Tibial artery (tissue), 4 donors: ENCODE data around the gene GGT5.

Source experiments
- DNase-seq, 2 donors: peaks; one replicate each; pipeline ENCODE4 v3.0.0-alpha.2; 2019
- H3K27ac ChIP-seq, 2 donors: fragments of 200-600 bp; sonication (generic) in 1 of 2; 1 replicate in 1 of 2; 2 replicates in 1 of 2; pipeline ENCODE4 v1.5.1; 2018 to 2019; ENCODE audit warnings: mild to moderate bottlenecking in 1 of 2
- H3K27me3 ChIP-seq, 2 donors: fragments of 200-600 bp; sonication (generic) in 1 of 2; one replicate each; pipeline versions ENCODE4 v1.5.1 to v1.6.0; 2016 to 2019
- H3K36me3 ChIP-seq, 3 donors: fragments of 200-600 bp; sonication (generic) in 2 of 3; one replicate each; pipeline ENCODE4 v1.5.1; 2016 to 2019; ENCODE audit warnings: mild to moderate bottlenecking in 2 of 3
- H3K4me1 ChIP-seq, 4 donors: fragments of 200-600 bp; sonication (generic) in 2 of 4; 1 replicate in 3 of 4; 2 replicates in 1 of 4; pipeline ENCODE4 v1.5.1; 2016 to 2019
- H3K4me3 ChIP-seq, 2 donors: fragments of 200-600 bp; sonication (generic) in 1 of 2; 1 replicate in 1 of 2; 2 replicates in 1 of 2; pipeline ENCODE4 v1.5.1; 2018 to 2019; ENCODE audit warnings: mild to moderate bottlenecking in 2 of 2
- H3K9me3 ChIP-seq, 3 donors: fragments of 200-600 bp; sonication (generic) in 1 of 3; one replicate each; pipeline ENCODE4 v1.5.1; 2016 to 2019
- intact Hi-C: fragments of 100-400 bp; cut with DNase I; formaldehyde crosslinking; loops from one replicate; pipeline ENCODE4 v1.15.0; 2023; ENCODE audit warnings: low total_unique reads
- TF ChIP-seq, protein P1 (sequence below), 2 experiments: fragments of 200-600 bp in 1 of 2; fragments of 450-650 bp in 1 of 2; IDR thresholded peaks; one replicate each; pipeline ENCODE4 v1.5.1; 2017 to 2019; ENCODE audit warnings: antibody characterized with exemption in 2 of 2, mild to moderate bottlenecking in 1 of 2, moderate library complexity in 1 of 2

The GGT5 gene

DNA sequence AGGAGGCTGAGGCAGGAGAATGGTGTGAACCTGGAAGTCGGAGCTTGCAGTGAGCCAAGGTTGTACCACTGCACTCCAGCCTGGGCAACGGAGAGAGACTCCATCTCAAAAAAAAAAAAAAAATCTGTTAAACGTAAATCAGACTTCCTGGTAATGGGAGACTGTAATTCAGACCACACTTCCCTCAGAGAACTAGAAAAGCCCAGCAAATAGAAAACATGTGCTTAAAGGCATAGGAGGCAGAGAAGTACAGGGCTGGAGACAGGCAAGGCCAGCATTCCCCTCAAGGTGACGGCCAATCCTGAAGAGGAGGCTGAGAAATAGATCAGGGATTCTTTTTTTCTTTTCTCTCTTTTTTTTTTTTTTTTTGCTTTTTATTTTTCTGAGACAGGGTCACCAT, 8.2 kb downstream of the GGT5 start:
- no peak overlapping the region for H3K4me3 ChIP-seq
- no peak for DNase-seq
- H3K36me3 ChIP-seq = peaks cover 0 to 18% (median 0%) of the 10 kb centered on the region in 3 donors
- H3K27ac ChIP-seq = no peak overlapping the region
- TF ChIP-seq, protein P1, sequence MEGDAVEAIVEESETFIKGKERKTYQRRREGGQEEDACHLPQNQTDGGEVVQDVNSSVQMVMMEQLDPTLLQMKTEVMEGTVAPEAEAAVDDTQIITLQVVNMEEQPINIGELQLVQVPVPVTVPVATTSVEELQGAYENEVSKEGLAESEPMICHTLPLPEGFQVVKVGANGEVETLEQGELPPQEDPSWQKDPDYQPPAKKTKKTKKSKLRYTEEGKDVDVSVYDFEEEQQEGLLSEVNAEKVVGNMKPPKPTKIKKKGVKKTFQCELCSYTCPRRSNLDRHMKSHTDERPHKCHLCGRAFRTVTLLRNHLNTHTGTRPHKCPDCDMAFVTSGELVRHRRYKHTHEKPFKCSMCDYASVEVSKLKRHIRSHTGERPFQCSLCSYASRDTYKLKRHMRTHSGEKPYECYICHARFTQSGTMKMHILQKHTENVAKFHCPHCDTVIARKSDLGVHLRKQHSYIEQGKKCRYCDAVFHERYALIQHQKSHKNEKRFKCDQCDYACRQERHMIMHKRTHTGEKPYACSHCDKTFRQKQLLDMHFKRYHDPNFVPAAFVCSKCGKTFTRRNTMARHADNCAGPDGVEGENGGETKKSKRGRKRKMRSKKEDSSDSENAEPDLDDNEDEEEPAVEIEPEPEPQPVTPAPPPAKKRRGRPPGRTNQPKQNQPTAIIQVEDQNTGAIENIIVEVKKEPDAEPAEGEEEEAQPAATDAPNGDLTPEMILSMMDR (IDR thresholded peaks at IDR 0.05) = no peak
- H3K9me3 ChIP-seq = no peaks in the 10 kb centered on the region
- no peaks in the 10 kb centered on the region for H3K27me3 ChIP-seq
- intact Hi-C loops = no loop called here
- H3K4me1 ChIP-seq = no peaks in the 10 kb centered on the region

DNA sequence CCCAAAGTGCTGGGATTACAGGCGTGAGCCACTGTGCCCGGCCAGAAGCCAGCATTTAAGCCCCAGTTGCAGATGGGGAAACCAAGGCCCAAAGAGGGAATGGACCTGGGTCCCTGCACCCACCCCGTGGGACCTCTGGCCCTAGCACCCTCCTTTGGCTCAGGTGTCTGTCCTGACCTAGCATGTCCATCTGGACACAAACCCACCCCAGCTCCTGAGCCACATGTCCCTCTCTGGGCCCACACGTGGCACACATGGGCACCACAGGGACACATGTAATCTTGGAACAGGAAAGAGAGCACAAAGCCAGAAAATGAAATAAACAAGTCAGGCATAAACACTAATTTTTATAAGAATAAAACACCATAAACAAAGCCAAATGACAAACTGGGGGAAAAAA, 9.6 kb downstream of the GGT5 start:
- intact Hi-C loops = no loop called here
- DNase-seq = no peak
- Histone ChIP-seq H3K4me1 (no peaks in the 10 kb centered on the region), H3K27ac (no peak overlapping the region), H3K27me3 (no peaks in the 10 kb centered on the region), H3K4me3 (no peak overlapping the region), H3K36me3 (peaks cover 0 to 18% (median 0%) of the 10 kb centered on the region in 3 donors), H3K9me3 (no peaks in the 10 kb centered on the region)
- TF ChIP-seq, protein P1 (IDR thresholded peaks at IDR 0.05) = no peak

DNA sequence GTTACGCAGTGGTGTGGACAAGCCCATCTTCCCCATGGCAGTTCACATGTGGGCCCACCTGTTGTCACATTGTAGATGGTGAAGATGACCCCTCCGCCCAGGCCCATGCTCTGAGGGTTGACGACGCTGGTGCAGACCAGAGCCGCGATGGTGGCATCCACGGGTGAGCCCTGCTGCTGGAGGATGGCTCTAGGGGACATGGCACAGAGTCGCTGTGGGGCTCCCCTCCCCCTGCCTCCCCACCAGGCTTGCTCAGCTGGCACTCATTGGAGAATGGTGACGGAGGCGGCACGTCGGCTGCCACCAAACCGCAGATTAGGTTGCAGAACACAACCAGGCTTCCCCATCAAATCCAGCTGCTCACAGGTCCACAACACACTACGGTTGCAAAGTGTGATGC, 11.1 kb downstream of the GGT5 start:
- Histone ChIP-seq H3K36me3 (peaks cover 0 to 22% (median 6%) of the 10 kb centered on the region in 3 donors), H3K4me3 (no peak overlapping the region), H3K27me3 (no peaks in the 10 kb centered on the region), H3K9me3 (no peaks in the 10 kb centered on the region), H3K27ac (no peak overlapping the region), H3K4me1 (no peaks in the 10 kb centered on the region)
- intact Hi-C loops = no loop called here
- DNase-seq = no peak
- TF ChIP-seq, protein P1 (IDR thresholded peaks at IDR 0.05) = no peak

DNA sequence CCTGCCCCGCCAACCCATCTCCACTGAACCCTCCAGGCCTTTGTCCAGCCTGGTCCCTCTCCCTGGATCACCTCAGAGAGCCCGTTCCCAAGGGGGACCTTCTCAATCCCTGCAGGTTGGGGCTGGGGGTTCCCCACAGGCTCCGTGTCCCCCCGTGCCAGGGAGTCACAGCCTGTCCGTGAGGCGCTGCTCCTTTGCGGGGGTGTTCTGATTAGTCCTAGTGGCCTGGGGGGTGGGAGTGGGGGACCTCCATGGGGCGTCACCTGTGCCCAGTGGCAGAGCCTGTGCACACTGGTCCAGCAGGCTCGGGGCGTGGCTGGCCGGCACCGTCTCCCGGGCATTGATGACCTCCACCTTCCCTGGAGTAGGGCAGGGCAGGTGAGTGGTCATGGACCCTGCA, 11.6 kb downstream of the GGT5 start:
- Histone ChIP-seq H3K4me1 (no peaks in the 10 kb centered on the region), H3K27ac (no peak overlapping the region), H3K4me3 (no peak overlapping the region), H3K36me3 (peaks cover 0 to 27% (median 9%) of the 10 kb centered on the region in 3 donors), H3K27me3 (no peaks in the 10 kb centered on the region), H3K9me3 (no peaks in the 10 kb centered on the region)
- intact Hi-C loops = no loop called here
- no peak for DNase-seq
- TF ChIP-seq, protein P1 (IDR thresholded peaks at IDR 0.05) = no peak

DNA sequence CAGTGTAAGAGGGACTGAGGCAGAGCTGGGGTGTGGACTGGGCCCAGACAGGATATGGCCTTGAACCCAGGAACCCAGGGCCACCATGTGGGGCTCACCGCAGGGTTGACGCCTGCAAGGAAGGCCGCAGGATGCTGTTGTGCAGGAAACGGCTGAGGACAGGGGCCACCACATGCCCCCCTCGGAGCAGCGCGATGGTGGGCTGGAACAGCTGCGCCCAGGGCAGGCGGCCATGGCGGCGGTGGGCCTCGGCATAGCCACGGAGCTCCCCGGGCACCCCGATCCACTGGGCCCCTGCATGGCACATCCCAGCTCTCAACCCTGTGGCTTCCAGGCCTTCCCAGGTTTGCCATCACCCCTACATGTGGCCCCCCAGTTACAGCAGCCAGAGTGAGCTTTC, 12.2 kb downstream of the GGT5 start:
- no peak for DNase-seq
- Histone ChIP-seq H3K27ac (no peak overlapping the region), H3K36me3 (peaks cover 0 to 27% (median 9%) of the 10 kb centered on the region in 3 donors), H3K4me3 (no peak overlapping the region), H3K27me3 (no peaks in the 10 kb centered on the region), H3K4me1 (no peaks in the 10 kb centered on the region), H3K9me3 (no peaks in the 10 kb centered on the region)
- intact Hi-C loops = no loop called here
- TF ChIP-seq, protein P1 (IDR thresholded peaks at IDR 0.05) = no peak

DNA sequence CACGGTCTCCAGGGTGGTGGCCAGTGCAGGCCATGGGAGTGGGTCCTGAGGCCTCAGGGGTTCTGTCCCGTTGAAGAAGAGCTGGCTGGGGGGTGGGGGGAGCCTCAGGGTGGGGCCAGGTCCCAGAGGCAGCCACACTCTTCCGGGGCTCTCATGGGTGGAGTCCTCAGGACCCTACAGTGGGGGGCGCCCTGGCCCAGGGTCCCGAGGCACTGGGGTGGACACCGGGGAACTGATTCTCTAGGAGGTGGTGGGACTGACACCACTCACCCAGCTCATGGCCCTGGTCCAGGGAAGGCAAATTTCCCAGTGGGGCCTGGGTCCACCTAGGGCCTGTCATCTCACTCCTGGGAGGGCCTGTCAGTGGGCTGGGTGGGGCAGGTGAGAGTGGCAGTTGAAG, 12.8 kb downstream of the GGT5 start:
- Histone ChIP-seq H3K4me3 (no peak overlapping the region), H3K9me3 (no peaks in the 10 kb centered on the region), H3K36me3 (peaks cover 0 to 27% (median 9%) of the 10 kb centered on the region in 3 donors), H3K27me3 (no peaks in the 10 kb centered on the region), H3K4me1 (no peaks in the 10 kb centered on the region), H3K27ac (no peak overlapping the region)
- no peak for DNase-seq
- TF ChIP-seq, protein P1 (IDR thresholded peaks at IDR 0.05) = no peak
- intact Hi-C loops = no loop called here
